Sigmoid colon (tissue), 4 donors: ENCODE measurements around the gene TBC1D22A.

Experiments
- EP300 ChIP-seq, 4 donors: sonication (generic); formaldehyde crosslinking; IDR thresholded peaks; one replicate each; pipeline ENCODE4 v1.6.1; 2017; ENCODE audit warnings: antibody characterized with exemption in 4 of 4
- POLR2A ChIP-seq, 2 donors: fragments of 450-650 bp; IDR thresholded peaks; one replicate each; pipeline ENCODE4 v1.6.1; 2016; ENCODE audit warnings: antibody characterized with exemption in 2 of 2, mild to moderate bottlenecking in 2 of 2, moderate library complexity in 2 of 2
- POLR2AphosphoS5 ChIP-seq, 4 donors: sonication (generic); formaldehyde crosslinking; IDR thresholded peaks; one replicate each; pipeline ENCODE4 v1.6.1; 2017; ENCODE audit warnings: antibody characterized with exemption in 4 of 4

DNA sequence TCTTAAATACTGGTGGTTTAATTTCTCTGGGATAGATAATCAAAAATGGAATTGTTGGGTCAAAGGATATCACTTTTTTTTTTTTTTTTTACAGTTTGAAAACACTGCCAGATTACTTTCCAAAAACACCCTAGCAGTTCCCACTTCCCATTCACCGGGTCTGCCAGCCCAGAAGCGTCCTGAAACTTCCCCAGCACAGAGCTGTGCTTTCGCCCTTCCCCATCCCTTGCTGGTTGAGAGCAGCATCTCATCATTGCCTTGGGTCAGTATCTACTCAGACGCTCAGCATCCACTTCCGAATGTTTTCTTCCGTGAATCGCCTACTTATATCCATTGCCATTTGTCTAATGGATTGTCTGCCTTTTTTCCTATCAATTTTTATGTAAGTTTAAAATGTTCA is 29.9 kb upstream of the TBC1D22A start:
- TF ChIP-seq POLR2AphosphoS5 (IDR thresholded peaks at IDR 0.05) (no peak), EP300 (IDR thresholded peaks at IDR 0.05) (no peak), POLR2A (IDR thresholded peaks at IDR 0.05) (no peak)
